ENCODE measurements around the gene HOXD10.

HOXD10 gene

DNA sequence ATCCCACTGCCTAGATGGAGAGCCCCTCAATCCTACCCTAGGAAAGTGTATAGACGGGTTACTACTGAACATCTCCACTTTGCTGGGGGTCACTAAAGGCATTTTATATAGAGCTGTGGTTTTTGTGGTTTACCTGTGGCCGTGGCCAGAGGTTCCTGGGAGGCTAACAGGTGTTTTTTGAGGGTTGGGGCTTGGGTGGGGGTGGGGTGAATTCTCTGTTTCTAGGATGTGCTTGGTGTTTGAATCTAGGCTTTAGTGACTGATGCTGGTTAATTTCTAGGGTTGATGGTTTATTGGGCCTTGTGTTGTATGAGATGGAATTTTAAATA lies 20.6 kb downstream of the HOXD10 start:
- no peak for DNase-seq

DNA sequence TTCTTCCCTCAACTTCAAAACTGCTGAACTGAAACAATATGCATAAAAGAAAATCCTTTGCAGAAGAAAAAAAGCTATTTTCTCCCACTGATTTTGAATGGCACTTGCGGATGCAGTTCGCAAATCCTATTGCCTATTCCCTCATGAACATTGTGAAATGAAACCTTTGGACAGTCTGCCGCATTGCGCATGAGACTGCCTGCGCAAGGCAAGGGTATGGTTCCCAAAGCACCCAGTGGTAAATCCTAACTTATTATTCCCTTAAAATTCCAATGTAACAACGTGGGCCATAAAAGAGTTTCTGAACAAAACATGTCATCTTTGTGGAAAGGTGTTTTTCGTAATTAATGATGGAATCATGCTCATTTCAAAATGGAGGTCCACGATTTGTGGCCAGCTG lies 21.3 kb downstream of the HOXD10 start:
- DNase-seq: no peak

GRCh38 chr2:176138526-176138922 lies 21.9 kb downstream of the HOXD10 start:
- no peak for DNase-seq

- DNase-seq: no peak
Observed at GRCh38 chr2:176138923-176139660, 22.5 kb downstream of the HOXD10 start.

DNA sequence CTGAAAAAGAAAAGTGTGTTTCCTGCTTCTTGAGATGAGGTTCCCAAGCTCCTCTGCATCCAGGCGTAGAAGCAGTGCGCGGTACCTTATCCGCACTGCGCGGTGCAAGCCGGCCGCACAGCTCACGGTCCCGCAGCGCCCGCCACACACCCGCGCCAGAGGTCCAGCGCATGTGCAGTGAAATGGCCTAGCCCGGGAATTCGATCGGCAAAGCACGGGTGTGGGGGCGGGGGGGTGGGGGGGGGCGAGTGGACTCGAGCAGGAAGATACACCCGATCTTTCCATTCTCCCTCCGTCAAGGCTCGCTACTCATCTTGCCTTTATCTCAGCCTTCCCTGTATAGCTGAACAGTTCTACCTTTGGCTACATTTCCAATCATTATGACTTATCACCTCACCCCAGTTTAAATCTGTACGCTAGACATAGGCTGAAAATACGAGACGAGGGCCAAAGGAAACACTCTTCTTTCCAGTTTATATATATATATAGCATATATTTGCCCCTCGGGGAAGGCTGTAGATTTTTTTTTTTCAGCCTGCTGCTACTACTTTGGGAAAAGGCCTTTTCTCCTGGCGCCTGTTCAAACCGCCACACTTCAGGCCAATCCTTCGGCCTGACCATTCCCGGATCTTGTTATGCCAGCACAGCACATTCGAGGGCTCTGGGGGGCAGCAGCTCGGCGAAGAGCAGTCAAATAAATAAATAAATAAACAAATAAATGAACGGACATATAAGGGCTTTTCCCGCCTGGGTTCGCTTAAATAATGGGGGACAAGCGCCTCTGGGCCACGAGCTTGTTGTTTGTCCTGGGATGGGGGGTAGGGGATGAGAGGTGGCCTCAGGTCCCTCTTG lies 23.3 kb downstream of the HOXD10 start:
- DNase-seq: no peak

- DNase-seq: peak; percentile 42
Observed at GRCh38 chr2:176140513-176141317, 24.1 kb downstream of the HOXD10 start.

GRCh38 chr2:176142281-176142680 lies 25.7 kb downstream of the HOXD10 start:
- no peak for DNase-seq

GRCh38 chr2:176145085-176145969 lies 28.7 kb downstream of the HOXD10 start:
- no peak for DNase-seq

DNA sequence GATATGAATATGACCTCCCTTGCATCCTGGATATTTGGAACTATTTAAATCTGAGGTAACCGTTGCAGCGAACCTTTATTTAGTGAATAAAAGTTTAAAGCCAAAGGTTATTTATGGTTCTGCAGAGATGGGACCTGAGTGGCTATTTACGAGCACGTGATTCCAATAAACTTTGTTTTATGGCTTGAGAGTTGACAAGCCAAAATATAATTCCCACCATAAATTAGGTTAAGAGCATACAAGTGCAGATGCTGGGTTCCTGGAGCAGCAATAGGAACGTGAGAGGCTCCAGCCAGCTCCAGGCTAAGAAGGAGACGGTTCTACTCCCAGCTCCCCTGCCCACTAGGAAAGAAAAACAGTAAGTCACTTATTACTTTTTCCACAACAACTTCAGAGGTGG lies 29.5 kb downstream of the HOXD10 start:
- DNase-seq: no peak

GRCh38 chr2:176146645-176147044 lies 30.1 kb downstream of the HOXD10 start:
- no peak for DNase-seq

GRCh38 chr2:176147210-176147799 lies 30.7 kb downstream of the HOXD10 start:
- no peak for DNase-seq

DNA sequence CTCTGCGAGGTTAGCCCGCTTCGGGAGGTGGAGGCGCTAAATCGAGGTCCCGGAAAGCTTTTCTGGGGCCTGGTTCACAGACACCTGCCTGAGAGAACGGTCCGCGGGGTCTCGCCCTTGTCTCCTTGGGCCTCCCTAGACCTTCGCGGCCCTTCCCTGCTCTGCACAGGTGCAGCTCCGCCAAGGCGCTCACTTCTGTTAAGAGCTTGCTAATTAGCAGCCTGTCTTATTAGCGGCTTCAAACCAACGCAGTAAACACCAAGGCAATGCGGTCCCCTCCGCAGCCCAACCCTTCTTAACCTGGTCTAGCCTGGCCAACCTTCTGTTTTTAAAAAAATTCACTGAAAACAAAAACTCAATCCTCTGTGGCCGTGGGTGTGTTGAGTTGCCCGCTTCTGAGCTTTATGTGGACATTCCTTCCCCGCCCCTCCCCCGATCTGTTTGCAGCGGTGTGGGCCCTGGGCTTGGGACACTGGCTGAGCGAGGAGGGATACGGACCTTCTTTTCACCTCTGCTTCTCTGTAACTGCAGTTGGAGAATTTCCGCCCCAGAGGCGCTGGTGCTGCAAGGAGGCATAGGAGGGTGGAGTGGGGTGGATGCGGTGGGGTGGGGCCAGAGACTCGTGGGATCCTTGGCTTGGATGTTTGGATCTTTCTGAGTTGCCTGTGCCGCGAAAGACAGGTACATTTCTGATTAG lies 31.4 kb downstream of the HOXD10 start:
- no peak for DNase-seq

DNA sequence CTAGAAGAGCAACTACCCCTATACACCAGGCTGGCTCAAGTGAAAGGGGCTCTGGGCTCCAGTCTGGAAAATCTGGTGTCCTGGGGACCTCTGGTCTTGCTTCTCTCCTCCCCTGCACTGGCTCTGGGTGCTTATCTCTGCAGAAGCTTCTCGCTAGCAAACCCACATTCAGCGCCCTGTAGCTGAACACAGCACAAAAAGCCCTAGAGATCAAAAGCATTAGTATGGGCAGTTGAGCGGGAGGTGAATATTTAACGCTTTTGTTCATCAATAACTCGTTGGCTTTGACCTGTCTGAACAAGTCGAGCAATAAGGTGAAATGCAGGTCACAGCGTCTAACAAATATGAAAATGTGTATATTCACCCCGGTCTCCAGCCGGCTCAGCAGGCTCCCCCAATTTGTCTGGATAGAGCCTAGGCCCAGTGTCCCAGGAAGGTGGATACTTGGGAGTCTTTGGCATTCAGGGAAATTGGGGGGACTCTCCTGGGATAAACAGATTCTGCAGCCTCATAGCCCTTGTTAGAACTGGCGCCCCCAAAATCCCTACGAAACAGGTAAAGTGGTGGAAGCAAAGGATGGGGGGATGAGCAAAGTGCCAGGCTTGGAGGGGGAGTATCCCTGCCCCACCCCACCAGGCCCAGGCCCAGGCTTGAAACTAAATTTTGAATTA lies 32.3 kb downstream of the HOXD10 start:
- DNase-seq: no peak

GRCh38 chr2:176149481-176149938 lies 32.9 kb downstream of the HOXD10 start:
- no peak for DNase-seq

- DNase-seq: no peak
Observed at GRCh38 chr2:176149939-176150583, 33.5 kb downstream of the HOXD10 start.

DNA sequence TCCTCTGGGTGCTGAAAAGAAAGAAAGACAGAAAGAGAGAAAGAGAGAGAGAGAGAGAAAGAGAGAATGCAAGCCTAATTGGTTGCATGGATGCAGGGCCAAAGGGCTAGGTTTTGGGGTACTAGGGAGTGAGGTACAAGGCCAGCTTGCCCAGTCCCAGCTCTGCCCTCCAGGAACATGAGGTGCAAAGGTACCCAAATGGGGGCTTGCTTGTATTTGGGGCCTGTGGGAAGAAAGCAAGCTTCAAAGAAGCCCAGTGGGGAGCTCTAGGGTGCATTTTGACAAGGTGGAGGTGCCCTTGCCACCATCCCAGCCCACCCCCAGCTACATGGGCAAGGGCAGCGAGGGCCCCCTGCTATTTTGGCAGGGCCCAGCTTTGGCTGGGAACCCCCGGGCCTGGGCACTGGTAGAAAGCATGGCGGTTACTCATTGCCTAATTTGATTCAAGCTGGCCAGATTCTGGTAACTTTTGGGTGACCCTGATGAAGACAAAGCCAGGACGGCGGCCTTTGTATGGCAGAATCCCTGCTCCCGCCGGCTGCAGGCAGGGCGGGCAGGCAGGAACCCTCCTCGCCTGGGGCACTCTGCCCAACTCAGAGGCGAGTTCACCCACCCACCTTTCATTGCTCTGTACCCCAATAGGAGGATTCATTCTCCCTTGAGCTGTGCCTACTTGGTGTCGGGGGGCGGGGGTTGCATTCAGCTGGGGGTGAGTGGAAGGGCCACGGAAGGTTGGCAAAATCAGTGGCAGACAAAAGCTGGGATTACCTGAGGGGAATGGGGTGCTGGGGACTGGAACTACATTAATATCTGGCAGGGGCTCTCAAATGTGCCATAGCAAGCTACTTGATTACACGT lies 34.2 kb downstream of the HOXD10 start:
- DNase-seq: no peak

GRCh38 chr2:176151442-176152287 lies 35.1 kb downstream of the HOXD10 start, which contains the start of gene HOXD4:
Gene HOXD4, plus strand, starts transcription at chr2:176151550. Its CDS starts 84 bp downstream, at chr2:176151634.
- DNase-seq: no peak

All from central memory CD4-positive, alpha-beta T cell (primary cell).